GM12878 (cell line): Measurements from ENCODE around the gene DIAPH1. TPM values are rescaled to one million over a fixed set of nuclear protein-coding genes. Genes with fewer than 3 reads are reported as not detected.

Experiments
- ATAC-seq: fragments of 200-7000 bp; cut with Tn5 transposase; 3 replicates; pipeline ENCODE4 v1.9.1; 2020; ENCODE audit warnings: mild to moderate bottlenecking, moderate library complexity
- BruUV-seq: library from RNA; stranded (reverse); fragments of 400-500 nt; replicated peaks from 2 replicates; lab custom pipeline; 2021; lab: Mats Ljungman, UMichigan
- CTCF ChIA-PET: fragments of 300-600 bp; sonication (Branson Sonifier 250); formaldehyde crosslinking; extraction: SDS; loops from one replicate; lab custom pipeline; 2021; ENCODE audit warnings: inconsistent platforms; lab: Yijun Ruan, JAX
- POLR2A ChIA-PET: fragments of 350-600 bp; formaldehyde crosslinking; extraction: SDS; loops from one replicate; lab custom pipeline; 2021; ENCODE audit warnings: inconsistent platforms; lab: Charles Lee
- RAD21 ChIA-PET: fragments of 300-600 bp; sonication (Branson Sonifier 250); formaldehyde crosslinking; loops from one replicate; lab custom pipeline; 2023; ENCODE audit warnings: antibody characterized with exemption; ENCODE audit not compliant: unreplicated experiment; lab: Charles Lee
- SMC1A ChIA-PET: fragments of 300-600 bp; sonication (Branson Sonifier 250); formaldehyde crosslinking; loops from one replicate; lab custom pipeline; 2023; ENCODE audit not compliant: unreplicated experiment, uncharacterized antibody; lab: Charles Lee
- DNase-seq: peaks from one replicate; pipeline ENCODE4 v3.0.0-alpha.2; 2011; ENCODE audit warnings: low read depth, low spot score
- FAIRE-seq: peaks from 3 replicates; lab custom pipeline; 2011; peaks lifted over from hg19 to GRCh38; lab: Jason Lieb, UNC
- H2AFZ ChIP-seq: 2 replicates; pipeline ENCODE4 v1.6.0; 2011; ENCODE audit warnings: low read depth, low read length, control low read depth; ENCODE audit not compliant: control insufficient read depth
- H3K27ac ChIP-seq: 2 replicates; pipeline ENCODE4 v1.5.1; 2011; ENCODE audit warnings: control low read depth; ENCODE audit not compliant: control insufficient read depth, insufficient read depth
- H3K27me3 ChIP-seq, 2 experiments: replicated peaks in 1 of 2; 2 replicates each; pipeline versions ENCODE4 v1.6.0 to v1.6.1; 2011; ENCODE audit warnings: low read length in 1 of 2; ENCODE audit not compliant: control insufficient read depth in 2 of 2, insufficient read depth in 2 of 2
- H3K36me3 ChIP-seq, 2 experiments: 2 replicates each; pipeline ENCODE4 v1.5.1; 2011; ENCODE audit warnings: low read length in 1 of 2; ENCODE audit not compliant: control insufficient read depth in 2 of 2, insufficient read depth in 2 of 2
- H3K4me1 ChIP-seq: 2 replicates; pipeline ENCODE4 v1.6.1; 2011; ENCODE audit warnings: mild to moderate bottlenecking, low read length, moderate library complexity, mixed read lengths; ENCODE audit not compliant: control insufficient read depth, insufficient read depth
- H3K4me2 ChIP-seq: 2 replicates; pipeline ENCODE4 v1.6.0; 2011; ENCODE audit warnings: control low read depth; ENCODE audit not compliant: control insufficient read depth, insufficient read depth
- H3K4me3 ChIP-seq: fragments of 200-600 bp; sonication (generic); 2 replicates; pipeline ENCODE4 v1.5.1; 2016
- H3K79me2 ChIP-seq: 2 replicates; pipeline ENCODE4 v1.6.0; 2011; ENCODE audit warnings: low read length; ENCODE audit not compliant: control insufficient read depth, insufficient read depth
- H3K9ac ChIP-seq: 2 replicates; pipeline ENCODE4 v1.8.0; 2011; ENCODE audit warnings: low read length, control low read depth, mixed read lengths; ENCODE audit not compliant: control insufficient read depth, insufficient read depth
- H3K9me3 ChIP-seq: replicated peaks from 3 replicates; pipeline ENCODE4 v1.5.1; 2011; ENCODE audit warnings: mild to moderate bottlenecking, low read length; ENCODE audit not compliant: control insufficient read depth, insufficient read depth
- H4K20me1 ChIP-seq: 2 replicates; pipeline ENCODE4 v1.6.0; 2011; ENCODE audit not compliant: control insufficient read depth, insufficient read depth
- CBX3 ChIP-seq: fragments of 200-600 bp; sonication (generic); IDR thresholded peaks from 2 replicates; pipeline ENCODE4 v1.6.1; 2016; ENCODE audit warnings: low read depth, borderline replicate concordance
- FOXK2 ChIP-seq: fragments of 450-650 bp; IDR thresholded peaks from 2 replicates; pipeline ENCODE4 v1.6.1; 2017; ENCODE audit warnings: mild to moderate bottlenecking, moderate library complexity
- NR2F1 ChIP-seq: fragments of 450-650 bp; conservative IDR thresholded peaks from 2 replicates; pipeline ENCODE4 v1.6.1; 2017; ENCODE audit warnings: mild to moderate bottlenecking
- POLR2AphosphoS5 ChIP-seq: IDR thresholded peaks from 2 replicates; pipeline ENCODE4 v1.6.1; 2011; ENCODE audit warnings: mild to moderate bottlenecking, low read length, inconsistent platforms
- RAD21 ChIP-seq: IDR thresholded peaks from 2 replicates; pipeline ENCODE4 v1.6.1; 2011; ENCODE audit warnings: mild to moderate bottlenecking, low read depth, low read length, moderate library complexity; ENCODE audit not compliant: insufficient read depth
- SREBF2 ChIP-seq: IDR thresholded peaks from 2 replicates; pipeline ENCODE4 v1.6.1; 2012; ENCODE audit warnings: mild to moderate bottlenecking, low read length
- ZNF274 ChIP-seq: IDR thresholded peaks from one replicate; pipeline ENCODE4 v1.8.0; 2011; ENCODE audit not compliant: insufficient read length, insufficient read depth
- WGBS: methylation state at CpG from one replicate; pipeline ENCODE4 v1.1.6; 2016; ENCODE audit warnings: low lambda C conversion rate; ENCODE audit not compliant: insufficient replicate concordance, insufficient coverage; ENCODE audit errors: missing lambda C conversion rate; 5-methylcytosine and 5-hydroxymethylcytosine counted together
- in situ Hi-C: fragments of 300-500 bp; cut with MboI; formaldehyde crosslinking; loops from 9 replicates; pipeline ENCODE4 v1.14.3; 2018; ENCODE audit warnings: mixed read lengths
- intact Hi-C: fragments of 100-400 bp; cut with micrococcal nuclease; formaldehyde crosslinking; loops from one replicate; pipeline ENCODE4 v1.14.2; 2022; ENCODE audit not compliant: unreplicated experiment
- polyA plus RNA-seq, 11 experiments: library from polyadenylated mRNA; depleted of rRNA in 4 of 11; unstranded in 6 of 11; stranded (reverse) in 5 of 11; fragments of >200 nt; fragmentation: Nextera tagmentation in 4 of 11; fragmentation: Illumina TruSeq in 1 of 11; extraction: Ambion mirVana in 4 of 11; extraction: Trizol in 1 of 11; gene quantifications; 1 replicate in 1 of 11; 2 replicates in 10 of 11; pipeline versions ENCODE4 v1.2.1 to v1.2.3, GENCODE V29; 2011 to 2016; ENCODE audit warnings: inconsistent platforms in 2 of 11, missing spikeins in 2 of 11, low read depth in 1 of 11
- total RNA-seq, 4 experiments: library from RNA; depleted of rRNA in 3 of 4; stranded (reverse); fragments of >200 nt in 3 of 4; fragmentation: Illumina TruSeq in 1 of 4; extraction: Trizol in 1 of 4; gene quantifications; 2 replicates each; pipeline versions ENCODE4 v1.2.1 to v1.2.3, GENCODE V29; 2013 to 2021
- TF ChIP-seq, protein P1 (sequence below): fragments of 450-650 bp; conservative IDR thresholded peaks from 2 replicates; pipeline ENCODE4 v1.6.1; 2017; ENCODE audit warnings: mild to moderate bottlenecking, moderate library complexity
- TF ChIP-seq, protein P2 (sequence below): fragments of 450-650 bp; IDR thresholded peaks from 2 replicates; pipeline ENCODE4 v1.6.1; 2017; ENCODE audit warnings: borderline replicate concordance
- TF ChIP-seq, protein P3 (sequence below): IDR thresholded peaks from 2 replicates; pipeline ENCODE4 v1.6.1; 2011; ENCODE audit warnings: borderline replicate concordance, low read depth, mild to moderate bottlenecking, moderate library complexity, low read length; ENCODE audit not compliant: insufficient read depth, poor library complexity, severe bottlenecking
- TF ChIP-seq, protein P4 (sequence below): fragments of 450-650 bp; IDR thresholded peaks from 2 replicates; pipeline ENCODE4 v1.6.1; 2017; ENCODE audit warnings: mild to moderate bottlenecking
- TF ChIP-seq, protein P5 (sequence below): fragments of 150-350 bp; IDR thresholded peaks from 2 replicates; pipeline ENCODE4 v1.6.1; 2014; ENCODE audit warnings: mild to moderate bottlenecking, low read depth, low read length

Gene DIAPH1
- total and polyA plus RNA-seq, 10 of the 15 experiments (the other 5 are each of a cell fraction or from before 2014, with no cell fraction given) = 37.8 to 168 (median 59.0) TPM

DNA sequence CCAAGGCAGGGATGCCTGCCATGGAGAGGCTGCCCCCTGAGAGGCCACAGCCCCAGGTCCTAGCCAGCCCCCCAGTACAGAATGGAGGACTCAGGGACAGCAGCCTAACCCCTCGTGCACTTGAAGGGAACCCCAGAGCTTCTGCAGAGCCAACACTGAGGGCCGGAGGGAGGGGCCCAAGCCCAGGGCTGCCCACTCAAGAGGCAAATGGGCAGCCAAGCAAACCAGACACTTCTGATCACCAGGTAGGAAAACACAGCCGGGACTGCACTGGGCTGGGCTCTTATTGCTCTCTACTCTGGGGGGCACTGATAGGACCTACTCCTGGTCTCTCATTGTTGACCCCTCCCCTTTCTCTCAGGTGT lies 21.2 kb upstream of the DIAPH1 start:
- POLR2A ChIA-PET = no interaction called here
- Histone ChIP-seq H4K20me1 (no peaks in the 10 kb centered on the region), H3K9ac (no peak overlapping the region), H2AFZ (no peak overlapping the region), H3K27me3 (no peaks in the 10 kb centered on the region), H3K9me3 (no peaks in the 10 kb centered on the region), H3K36me3 (no peaks in the 10 kb centered on the region; a peak in 2 of 4 replicates), H3K27ac (no peak overlapping the region), H3K4me3 (no peak overlapping the region), H3K79me2 (peaks cover 28% of the 10 kb centered on the region), H3K4me2 (no peak overlapping the region), H3K4me1 (peaks cover 23% of the 10 kb centered on the region)
- intact Hi-C loops (no loop called here), in situ Hi-C loops (no loop called here)
- FAIRE-seq = no peak
- TF ChIP-seq NR2F1 = no peak
- no peak for TF ChIP-seq CBX3
- no peak for TF ChIP-seq ZNF274
- TF ChIP-seq RAD21 = no peak
- TF ChIP-seq, protein P1, sequence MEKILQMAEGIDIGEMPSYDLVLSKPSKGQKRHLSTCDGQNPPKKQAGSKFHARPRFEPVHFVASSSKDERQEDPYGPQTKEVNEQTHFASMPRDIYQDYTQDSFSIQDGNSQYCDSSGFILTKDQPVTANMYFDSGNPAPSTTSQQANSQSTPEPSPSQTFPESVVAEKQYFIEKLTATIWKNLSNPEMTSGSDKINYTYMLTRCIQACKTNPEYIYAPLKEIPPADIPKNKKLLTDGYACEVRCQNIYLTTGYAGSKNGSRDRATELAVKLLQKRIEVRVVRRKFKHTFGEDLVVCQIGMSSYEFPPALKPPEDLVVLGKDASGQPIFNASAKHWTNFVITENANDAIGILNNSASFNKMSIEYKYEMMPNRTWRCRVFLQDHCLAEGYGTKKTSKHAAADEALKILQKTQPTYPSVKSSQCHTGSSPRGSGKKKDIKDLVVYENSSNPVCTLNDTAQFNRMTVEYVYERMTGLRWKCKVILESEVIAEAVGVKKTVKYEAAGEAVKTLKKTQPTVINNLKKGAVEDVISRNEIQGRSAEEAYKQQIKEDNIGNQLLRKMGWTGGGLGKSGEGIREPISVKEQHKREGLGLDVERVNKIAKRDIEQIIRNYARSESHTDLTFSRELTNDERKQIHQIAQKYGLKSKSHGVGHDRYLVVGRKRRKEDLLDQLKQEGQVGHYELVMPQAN = no peak
- no peak for TF ChIP-seq SREBF2
- TF ChIP-seq, protein P2, sequence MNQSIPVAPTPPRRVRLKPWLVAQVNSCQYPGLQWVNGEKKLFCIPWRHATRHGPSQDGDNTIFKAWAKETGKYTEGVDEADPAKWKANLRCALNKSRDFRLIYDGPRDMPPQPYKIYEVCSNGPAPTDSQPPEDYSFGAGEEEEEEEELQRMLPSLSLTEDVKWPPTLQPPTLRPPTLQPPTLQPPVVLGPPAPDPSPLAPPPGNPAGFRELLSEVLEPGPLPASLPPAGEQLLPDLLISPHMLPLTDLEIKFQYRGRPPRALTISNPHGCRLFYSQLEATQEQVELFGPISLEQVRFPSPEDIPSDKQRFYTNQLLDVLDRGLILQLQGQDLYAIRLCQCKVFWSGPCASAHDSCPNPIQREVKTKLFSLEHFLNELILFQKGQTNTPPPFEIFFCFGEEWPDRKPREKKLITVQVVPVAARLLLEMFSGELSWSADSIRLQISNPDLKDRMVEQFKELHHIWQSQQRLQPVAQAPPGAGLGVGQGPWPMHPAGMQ = no peak
- TF ChIP-seq POLR2AphosphoS5 = no peak
- TF ChIP-seq, protein P3, sequence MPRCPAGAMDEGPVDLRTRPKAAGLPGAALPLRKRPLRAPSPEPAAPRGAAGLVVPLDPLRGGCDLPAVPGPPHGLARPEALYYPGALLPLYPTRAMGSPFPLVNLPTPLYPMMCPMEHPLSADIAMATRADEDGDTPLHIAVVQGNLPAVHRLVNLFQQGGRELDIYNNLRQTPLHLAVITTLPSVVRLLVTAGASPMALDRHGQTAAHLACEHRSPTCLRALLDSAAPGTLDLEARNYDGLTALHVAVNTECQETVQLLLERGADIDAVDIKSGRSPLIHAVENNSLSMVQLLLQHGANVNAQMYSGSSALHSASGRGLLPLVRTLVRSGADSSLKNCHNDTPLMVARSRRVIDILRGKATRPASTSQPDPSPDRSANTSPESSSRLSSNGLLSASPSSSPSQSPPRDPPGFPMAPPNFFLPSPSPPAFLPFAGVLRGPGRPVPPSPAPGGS = no peak
- TF ChIP-seq, protein P4, sequence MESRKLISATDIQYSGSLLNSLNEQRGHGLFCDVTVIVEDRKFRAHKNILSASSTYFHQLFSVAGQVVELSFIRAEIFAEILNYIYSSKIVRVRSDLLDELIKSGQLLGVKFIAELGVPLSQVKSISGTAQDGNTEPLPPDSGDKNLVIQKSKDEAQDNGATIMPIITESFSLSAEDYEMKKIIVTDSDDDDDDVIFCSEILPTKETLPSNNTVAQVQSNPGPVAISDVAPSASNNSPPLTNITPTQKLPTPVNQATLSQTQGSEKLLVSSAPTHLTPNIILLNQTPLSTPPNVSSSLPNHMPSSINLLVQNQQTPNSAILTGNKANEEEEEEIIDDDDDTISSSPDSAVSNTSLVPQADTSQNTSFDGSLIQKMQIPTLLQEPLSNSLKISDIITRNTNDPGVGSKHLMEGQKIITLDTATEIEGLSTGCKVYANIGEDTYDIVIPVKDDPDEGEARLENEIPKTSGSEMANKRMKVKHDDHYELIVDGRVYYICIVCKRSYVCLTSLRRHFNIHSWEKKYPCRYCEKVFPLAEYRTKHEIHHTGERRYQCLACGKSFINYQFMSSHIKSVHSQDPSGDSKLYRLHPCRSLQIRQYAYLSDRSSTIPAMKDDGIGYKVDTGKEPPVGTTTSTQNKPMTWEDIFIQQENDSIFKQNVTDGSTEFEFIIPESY = no peak
- TF ChIP-seq, protein P5, sequence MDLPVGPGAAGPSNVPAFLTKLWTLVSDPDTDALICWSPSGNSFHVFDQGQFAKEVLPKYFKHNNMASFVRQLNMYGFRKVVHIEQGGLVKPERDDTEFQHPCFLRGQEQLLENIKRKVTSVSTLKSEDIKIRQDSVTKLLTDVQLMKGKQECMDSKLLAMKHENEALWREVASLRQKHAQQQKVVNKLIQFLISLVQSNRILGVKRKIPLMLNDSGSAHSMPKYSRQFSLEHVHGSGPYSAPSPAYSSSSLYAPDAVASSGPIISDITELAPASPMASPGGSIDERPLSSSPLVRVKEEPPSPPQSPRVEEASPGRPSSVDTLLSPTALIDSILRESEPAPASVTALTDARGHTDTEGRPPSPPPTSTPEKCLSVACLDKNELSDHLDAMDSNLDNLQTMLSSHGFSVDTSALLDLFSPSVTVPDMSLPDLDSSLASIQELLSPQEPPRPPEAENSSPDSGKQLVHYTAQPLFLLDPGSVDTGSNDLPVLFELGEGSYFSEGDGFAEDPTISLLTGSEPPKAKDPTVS = no peak
- no peak for TF ChIP-seq FOXK2
- SMC1A ChIA-PET = interaction anchor here (12.9 kb wide), 1 partner anchor 22 kb away, joined by 245 read pairs; the partner anchor contains the start of gene DIAPH1
- RAD21 ChIA-PET = interaction anchor here (3.5 kb wide), 1 partner anchor 48 kb away, joined by 22 read pairs; no protein-coding TSS in a partner anchor
- no TSS peak for BruUV-seq
- WGBS = 97% methylated on average over 3 of the region's 3 CpGs
- no peak for ATAC-seq
- CTCF ChIA-PET = interaction anchor here (0.6 to 11.2 kb wide), 5 partner anchors 17 to 500 kb away, joined by 3 to 118 read pairs (median 6); partner anchors contain the start of gene DIAPH1
- DNase-seq = no peak
